Measurements from ENCODE around the gene ATG101. TPM values are rescaled to one million over a fixed set of nuclear protein-coding genes. Genes with fewer than 3 reads are reported as not detected.

ATG101 gene
- total RNA-seq, 4 donors from 2014 or later = 36.7 to 60.2 (median 52.6) TPM

DNA sequence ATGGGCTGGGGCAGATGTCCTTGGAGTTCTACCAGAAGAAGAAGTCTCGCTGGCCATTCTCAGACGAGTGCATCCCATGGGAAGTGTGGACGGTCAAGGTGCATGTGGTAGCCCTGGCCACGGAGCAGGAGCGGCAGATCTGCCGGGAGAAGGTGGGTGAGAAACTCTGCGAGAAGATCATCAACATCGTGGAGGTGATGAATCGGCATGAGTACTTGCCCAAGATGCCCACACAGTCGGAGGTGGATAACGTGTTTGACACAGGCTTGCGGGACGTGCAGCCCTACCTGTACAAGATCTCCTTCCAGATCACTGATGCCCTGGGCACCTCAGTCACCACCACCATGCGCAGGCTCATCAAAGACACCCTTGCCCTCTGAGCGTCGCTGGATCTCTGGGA, 7.0 kb downstream of the ATG101 start:
- WGBS, 2 donors (ENCODE audit: low coverage in 1 of 2) = 91 to 92% methylated on average over 4 to 12 of the region's 16 CpGs
- H3K27me3 ChIP-seq = no peaks in the 10 kb centered on the region
- peaks cover 0 to 81% of the 10 kb centered on the region in 2 donors for H3K36me3 ChIP-seq
- peaks cover 0 to 62% (median 27%) of the 10 kb centered on the region in 3 donors for H3K4me1 ChIP-seq
- TF ChIP-seq POLR2A (IDR thresholded peaks at IDR 0.05) (no peak), EP300 (IDR thresholded peaks at IDR 0.05) (no peak), POLR2AphosphoS5 (IDR thresholded peaks at IDR 0.05) (no peak)
- TF ChIP-seq, protein P1, sequence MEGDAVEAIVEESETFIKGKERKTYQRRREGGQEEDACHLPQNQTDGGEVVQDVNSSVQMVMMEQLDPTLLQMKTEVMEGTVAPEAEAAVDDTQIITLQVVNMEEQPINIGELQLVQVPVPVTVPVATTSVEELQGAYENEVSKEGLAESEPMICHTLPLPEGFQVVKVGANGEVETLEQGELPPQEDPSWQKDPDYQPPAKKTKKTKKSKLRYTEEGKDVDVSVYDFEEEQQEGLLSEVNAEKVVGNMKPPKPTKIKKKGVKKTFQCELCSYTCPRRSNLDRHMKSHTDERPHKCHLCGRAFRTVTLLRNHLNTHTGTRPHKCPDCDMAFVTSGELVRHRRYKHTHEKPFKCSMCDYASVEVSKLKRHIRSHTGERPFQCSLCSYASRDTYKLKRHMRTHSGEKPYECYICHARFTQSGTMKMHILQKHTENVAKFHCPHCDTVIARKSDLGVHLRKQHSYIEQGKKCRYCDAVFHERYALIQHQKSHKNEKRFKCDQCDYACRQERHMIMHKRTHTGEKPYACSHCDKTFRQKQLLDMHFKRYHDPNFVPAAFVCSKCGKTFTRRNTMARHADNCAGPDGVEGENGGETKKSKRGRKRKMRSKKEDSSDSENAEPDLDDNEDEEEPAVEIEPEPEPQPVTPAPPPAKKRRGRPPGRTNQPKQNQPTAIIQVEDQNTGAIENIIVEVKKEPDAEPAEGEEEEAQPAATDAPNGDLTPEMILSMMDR (IDR thresholded peaks at IDR 0.05) = no peak
- ATAC-seq = no peak
- H3K9me3 ChIP-seq = no peaks in the 10 kb centered on the region
- H3K4me3 ChIP-seq = no peak overlapping the region
- no peak overlapping the region for H3K27ac ChIP-seq

DNA sequence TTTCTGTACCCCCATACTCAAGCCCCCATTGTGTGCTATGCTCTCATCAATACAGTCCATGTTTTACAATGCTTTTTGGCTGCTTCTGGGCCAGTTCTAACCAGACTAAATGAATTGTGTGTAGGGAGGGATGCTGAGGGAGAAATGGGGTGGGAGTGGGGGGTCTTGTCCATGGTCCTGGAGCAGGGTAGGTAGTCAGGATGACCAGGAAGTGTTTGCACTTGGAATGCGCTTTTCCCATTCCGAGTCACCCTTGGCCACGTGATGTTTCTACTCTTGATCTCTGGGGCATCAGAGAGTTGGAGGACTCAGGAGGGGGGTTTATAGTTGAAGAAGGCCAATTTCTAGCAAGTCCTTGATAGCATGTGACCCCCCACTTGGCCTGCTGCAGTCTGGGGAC, 8.5 kb downstream of the ATG101 start:
- peaks cover 0 to 66% of the 10 kb centered on the region in 2 donors for H3K36me3 ChIP-seq
- H3K27ac ChIP-seq = no peak overlapping the region
- ATAC-seq = no peak
- H3K27me3 ChIP-seq = no peaks in the 10 kb centered on the region
- H3K9me3 ChIP-seq = no peaks in the 10 kb centered on the region
- peaks cover 0 to 62% (median 42%) of the 10 kb centered on the region in 3 donors for H3K4me1 ChIP-seq
- WGBS, 2 donors (ENCODE audit: low coverage in 1 of 2) = 81 to 93% methylated on average over 2 to 3 of the region's 3 CpGs
- H3K4me3 ChIP-seq = no peak overlapping the region
- TF ChIP-seq, protein P1 (IDR thresholded peaks at IDR 0.05) = no peak
- TF ChIP-seq POLR2A (IDR thresholded peaks at IDR 0.05) (no peak), POLR2AphosphoS5 (IDR thresholded peaks at IDR 0.05) (no peak), EP300 (IDR thresholded peaks at IDR 0.05) (no peak)

DNA sequence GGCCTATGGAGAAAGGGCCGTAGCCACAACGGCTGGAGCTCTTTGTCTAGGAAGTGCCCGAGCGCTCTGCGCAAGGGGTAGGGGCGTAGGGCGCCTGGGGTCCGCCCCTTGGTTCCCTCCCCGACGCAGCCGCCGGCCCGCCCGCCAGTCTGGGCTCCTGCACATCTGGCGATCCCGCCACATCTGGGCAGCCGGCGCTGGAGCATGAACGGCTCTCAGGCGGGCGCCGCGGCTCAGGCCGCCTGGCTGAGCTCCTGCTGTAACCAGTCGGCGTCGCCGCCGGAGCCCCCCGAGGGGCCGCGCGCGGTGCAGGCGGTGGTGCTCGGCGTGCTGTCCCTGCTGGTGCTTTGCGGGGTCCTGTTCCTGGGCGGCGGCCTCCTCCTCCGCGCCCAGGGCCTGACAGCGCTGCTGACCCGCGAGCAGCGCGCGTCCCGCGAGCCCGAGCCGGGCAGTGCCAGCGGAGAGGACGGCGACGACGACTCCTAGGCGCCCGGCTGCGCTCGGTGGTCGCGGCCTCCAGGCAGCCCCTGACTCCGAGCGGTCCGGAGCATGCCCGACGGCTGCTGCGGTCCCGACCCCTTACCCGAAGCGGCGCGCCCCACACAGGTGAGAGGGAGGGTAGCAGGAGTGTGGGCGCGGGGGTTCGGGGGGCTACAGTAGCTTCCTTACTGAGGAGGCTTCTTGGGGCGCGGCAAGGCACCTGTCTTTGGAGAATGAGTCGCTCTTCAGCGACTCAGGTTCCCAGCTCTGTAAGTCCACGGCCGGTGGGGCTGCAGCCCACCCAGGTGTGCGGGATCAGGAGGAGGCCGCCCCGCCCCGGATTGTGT, 10.0 kb downstream of the ATG101 start, which contains the start of gene SMIM41:
SMIM41 (plus strand) TSS at position 129 of the 827 bp plus-strand sequence; CDS start at position 205, 76 bp downstream.
- H3K4me3 ChIP-seq = peak within 1 kb of the TSS in 1 of 2 donors; percentile 40
- peak within 1 kb of the TSS in 3 of 4 donors; percentile 61 to 83 (median 78) for H3K27ac ChIP-seq
- ATAC-seq = no peak
- WGBS, 2 donors (ENCODE audit: low coverage in 1 of 2) = 45% methylated on average over 4 of the region's 87 CpGs; no CpG with 5 or more reads in 1 of the 2 donors
- peak; percentile 36 to 55 for TF ChIP-seq POLR2A (IDR thresholded peaks at IDR 0.05)
- TF ChIP-seq, protein P1 (IDR thresholded peaks at IDR 0.05) = no peak
- peaks cover 0 to 51% (median 39%) of the 10 kb centered on the region in 3 donors for H3K4me1 ChIP-seq
- H3K36me3 ChIP-seq = peaks cover 0 to 51% of the 10 kb centered on the region in 2 donors
- no peaks in the 10 kb centered on the region for H3K27me3 ChIP-seq
- no peaks in the 10 kb centered on the region for H3K9me3 ChIP-seq

DNA sequence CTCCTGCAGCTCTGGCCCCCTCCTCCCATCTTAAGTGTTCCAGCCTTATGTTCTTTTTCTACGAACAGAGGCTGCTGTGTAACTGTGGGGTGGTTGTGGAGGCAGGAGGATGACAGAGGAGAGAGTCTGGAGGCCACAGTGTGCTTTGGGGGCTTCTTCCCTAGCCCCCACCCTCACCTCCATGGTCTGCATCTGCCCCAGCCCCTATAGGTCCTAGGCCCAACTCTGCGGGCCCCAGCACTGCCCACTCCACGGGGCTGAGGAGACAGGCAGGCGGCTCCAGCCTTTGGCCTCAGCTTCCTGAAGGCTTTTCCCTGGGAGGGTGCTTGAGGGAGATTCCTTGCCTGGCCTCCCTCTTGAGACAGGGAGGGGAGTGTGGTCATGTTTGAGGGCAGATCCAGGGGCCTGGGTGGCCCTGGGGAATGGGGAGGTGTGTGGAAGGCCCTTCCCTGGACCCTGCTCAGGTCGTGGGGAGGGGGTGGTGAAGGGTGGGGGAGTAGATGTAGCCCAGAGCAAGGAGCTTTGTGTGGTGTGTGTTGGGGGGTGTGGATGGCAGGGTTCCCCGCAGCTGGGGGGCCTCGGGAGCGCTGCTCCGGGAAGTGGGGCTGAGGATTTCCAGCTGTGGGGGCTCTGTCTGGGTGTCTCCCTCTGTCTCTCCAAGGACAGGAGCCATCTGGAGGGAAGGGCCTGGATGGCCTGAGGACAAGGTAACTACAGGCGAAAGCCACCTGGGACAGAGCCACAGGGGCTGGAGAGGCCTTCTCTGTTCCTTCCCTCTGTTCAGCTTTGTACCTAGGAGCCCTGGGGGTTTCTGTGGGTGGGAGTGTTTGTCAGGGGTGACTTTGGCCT, 10.8 kb downstream of the ATG101 start:
- peak; percentile 22 for ATAC-seq
- Histone ChIP-seq H3K4me3 (peak overlapping the region in 1 of 2 donors; percentile 40), H3K27me3 (no peaks in the 10 kb centered on the region), H3K36me3 (peaks cover 0 to 43% of the 10 kb centered on the region in 2 donors), H3K27ac (peak overlapping the region; percentile 7 to 83 (median 70)), H3K9me3 (no peaks in the 10 kb centered on the region), H3K4me1 (peaks cover 0 to 43% (median 31%) of the 10 kb centered on the region in 3 donors)
- WGBS, 2 donors (ENCODE audit: low coverage in 1 of 2) = 80% methylated on average over 2 of the region's 10 CpGs; no CpG with 5 or more reads in 1 of the 2 donors
- TF ChIP-seq POLR2A (IDR thresholded peaks at IDR 0.05) (no peak), EP300 (IDR thresholded peaks at IDR 0.05) (no peak), POLR2AphosphoS5 (IDR thresholded peaks at IDR 0.05) (no peak)
- TF ChIP-seq, protein P1 (IDR thresholded peaks at IDR 0.05) = no peak

Data from gastroesophageal sphincter (tissue), 4 donors.